Measurements from ENCODE around the gene ZNF839. TPM values are rescaled to one million over a fixed set of nuclear protein-coding genes. Genes with fewer than 3 reads are reported as not detected.
"Not testable (repeated sequence)": the region's sequence is repeated elsewhere in the genome, so short reads cannot be mapped to it uniquely, and the experiment has no call there.

ZNF839 gene
- 8.0 TPM for total RNA-seq

- DNase-seq (ENCODE audit: low spot score) (peak; percentile 92), ATAC-seq (peak; percentile 62)
These were observed at the start of gene ZNF839 for GRCh38 chr14:102319351-102320032. Gene ZNF839 (plus strand): TSS chr14:102319746. CDS start chr14:102319766, 20 bp downstream.

GRCh38 chr14:102272392-102272791, 47.2 kb upstream of the ZNF839 start:
- ATAC-seq, result no peak
- DNase-seq (ENCODE audit: low spot score), result no peak

GRCh38 chr14:102275866-102276265, 43.7 kb upstream of the ZNF839 start:
- ATAC-seq, result no peak
- no peak for DNase-seq (ENCODE audit: low spot score)

- no peak for ATAC-seq
These were observed 41.5 kb upstream of the ZNF839 start for GRCh38 chr14:102277874-102278630.

GRCh38 chr14:102278631-102278935, 41.0 kb upstream of the ZNF839 start:
- no peak for DNase-seq (ENCODE audit: low spot score)

More at GRCh38 chr14:102277874-102278630, 41.5 kb upstream of the ZNF839 start:
- DNase-seq (ENCODE audit: low spot score), result no peak

GRCh38 chr14:102279282-102279681, 40.3 kb upstream of the ZNF839 start:
- ATAC-seq (no peak), DNase-seq (ENCODE audit: low spot score) (no peak)

More at GRCh38 chr14:102278631-102278935, 41.0 kb upstream of the ZNF839 start:
- ATAC-seq, result no peak

- ATAC-seq, result no peak
These were observed 39.7 kb upstream of the ZNF839 start for GRCh38 chr14:102279688-102280348.

GRCh38 chr14:102280376-102280962, 39.1 kb upstream of the ZNF839 start:
- ATAC-seq, result no peak
- DNase-seq (ENCODE audit: low spot score), result no peak

More at GRCh38 chr14:102279688-102280348, 39.7 kb upstream of the ZNF839 start:
- no peak for DNase-seq (ENCODE audit: low spot score)

- ATAC-seq (no peak), DNase-seq (ENCODE audit: low spot score) (no peak)
These were observed 36.6 kb upstream of the ZNF839 start for GRCh38 chr14:102282751-102283465.

GRCh38 chr14:102283631-102284129, 35.9 kb upstream of the ZNF839 start:
- no peak for DNase-seq (ENCODE audit: low spot score)
- no peak for ATAC-seq

- DNase-seq (ENCODE audit: low spot score), result no peak
- ATAC-seq, result no peak
These were observed 34.4 kb upstream of the ZNF839 start for GRCh38 chr14:102285106-102285505.

- no peak for ATAC-seq
- no peak for DNase-seq (ENCODE audit: low spot score)
These were observed 31.4 kb upstream of the ZNF839 start for GRCh38 chr14:102288139-102288538.

- no peak for ATAC-seq
- DNase-seq (ENCODE audit: low spot score), result no peak
These were observed 27.1 kb upstream of the ZNF839 start for GRCh38 chr14:102292441-102292840.

- ATAC-seq (no peak), DNase-seq (ENCODE audit: low spot score) (no peak)
These were observed 25.8 kb upstream of the ZNF839 start for GRCh38 chr14:102293781-102294180.

- DNase-seq (ENCODE audit: low spot score), result no peak
- no peak for ATAC-seq
These were observed 24.3 kb upstream of the ZNF839 start for GRCh38 chr14:102295270-102295669.

- ATAC-seq (no peak), DNase-seq (ENCODE audit: low spot score) (no peak)
These were observed 21.9 kb upstream of the ZNF839 start for GRCh38 chr14:102297436-102298170.

GRCh38 chr14:102298303-102299070, 21.1 kb upstream of the ZNF839 start:
- not testable (repeated sequence) for ATAC-seq; DNase-seq (ENCODE audit: low spot score)

- ATAC-seq, result no peak
These were observed 15.9 kb upstream of the ZNF839 start for GRCh38 chr14:102303664-102304063.

More at GRCh38 chr14:102303664-102304063, 15.9 kb upstream of the ZNF839 start:
- no peak for DNase-seq (ENCODE audit: low spot score)
